Endodermal cell (in vitro differentiated cells): Measurements from ENCODE around the gene MAFG. TPM values are rescaled to one million over a fixed set of nuclear protein-coding genes. Genes with fewer than 3 reads are reported as not detected.

ENCODE experiments used
- DNase-seq: peaks from one replicate; pipeline ENCODE4 v3.0.0-alpha.2; 2017
- H3K27ac ChIP-seq: 2 replicates; pipeline ENCODE4 v1.5.1; 2013; ENCODE audit warnings: mild to moderate bottlenecking, low read depth, low read length, moderate library complexity
- H3K27me3 ChIP-seq: 2 replicates; pipeline ENCODE4 v1.6.1; 2013; ENCODE audit warnings: mild to moderate bottlenecking, low read length, moderate library complexity; ENCODE audit not compliant: insufficient read depth, control insufficient read depth, poor library complexity, severe bottlenecking
- H3K36me3 ChIP-seq: 2 replicates; pipeline ENCODE4 v1.7.0; 2013; ENCODE audit warnings: mild to moderate bottlenecking, low read length, moderate library complexity; ENCODE audit not compliant: control insufficient read depth, insufficient read depth
- H3K4me1 ChIP-seq: one replicate; pipeline ENCODE4 v1.7.0; 2013; ENCODE audit warnings: low read length; ENCODE audit not compliant: control insufficient read depth, insufficient read depth
- H3K4me3 ChIP-seq: 2 replicates; pipeline ENCODE4 v1.5.1; 2013; ENCODE audit warnings: mild to moderate bottlenecking, low read length, moderate library complexity
- H3K9ac ChIP-seq: 2 replicates; pipeline ENCODE4 v1.6.1; 2013; ENCODE audit warnings: mild to moderate bottlenecking, low read length, moderate library complexity; ENCODE audit not compliant: poor library complexity, severe bottlenecking; ENCODE audit errors: extremely low read depth
- H3K9me3 ChIP-seq: 2 replicates; pipeline ENCODE4 v1.6.1; 2013; ENCODE audit warnings: mild to moderate bottlenecking, low read length, moderate library complexity; ENCODE audit not compliant: control insufficient read depth
- H3K27ac Mint-ChIP-seq: 2 replicates; pipeline ENCODE4 v1.8.0; 2020; ENCODE audit warnings: mixed read lengths
- H3K27me3 Mint-ChIP-seq: 2 replicates; pipeline ENCODE4 v1.8.0; 2021; ENCODE audit warnings: mild to moderate bottlenecking, mixed read lengths; ENCODE audit not compliant: insufficient read depth
- H3K36me3 Mint-ChIP-seq: 2 replicates; pipeline ENCODE4 v1.8.0; 2020; ENCODE audit warnings: low read depth, mixed read lengths
- H3K4me1 Mint-ChIP-seq: 2 replicates; pipeline ENCODE4 v1.8.0; 2020; ENCODE audit warnings: mixed read lengths
- H3K4me3 Mint-ChIP-seq: 2 replicates; pipeline ENCODE4 v1.8.0; 2020; ENCODE audit warnings: mild to moderate bottlenecking, moderate library complexity, mixed read lengths
- H3K9me3 Mint-ChIP-seq: 2 replicates; pipeline ENCODE4 v1.8.0; 2020; ENCODE audit warnings: mild to moderate bottlenecking, mixed read lengths
- CTCF ChIP-seq: fragments of 200-600 bp; sonication (generic); conservative IDR thresholded peaks from 2 replicates; pipeline ENCODE4 v1.5.0; 2021; ENCODE audit warnings: antibody characterized with exemption, mild to moderate bottlenecking
- WGBS, 2 experiments: methylation state at CpG; one replicate each; pipeline versions ENCODE4 v1.1.5 to v1.1.7; 2013; ENCODE audit warnings: missing lambda C conversion rate in 2 of 2, mixed read lengths in 1 of 2; ENCODE audit not compliant: insufficient coverage in 1 of 2, insufficient read length in 1 of 2; 5-methylcytosine and 5-hydroxymethylcytosine counted together
- total RNA-seq, 2 donors: library from RNA; stranded (reverse); fragmentation: NEBNext Ultra II Directional in 1 of 2; extraction: Animal tissue kit (Norgen Biotek cat#: 25700) in 1 of 2; gene quantifications; 2 replicates in 1 of 2; 3 replicates in 1 of 2; pipeline ENCODE4 v1.2.1, GENCODE V29; 2021

Gene MAFG
- total RNA-seq, 2 donors from 2014 or later: 39.9 to 54.1 TPM

GRCh38 chr17:81924557-81925532, 2.7 kb downstream of the MAFG start:
- peaks cover 16% of the 10 kb centered on the region for H3K36me3 ChIP-seq
- H3K27me3 ChIP-seq: peaks cover 4% of the 10 kb centered on the region
- peaks cover 22% of the 10 kb centered on the region for H3K4me1 ChIP-seq
- peak; percentile 27 for TF ChIP-seq CTCF
- no peaks in the 10 kb centered on the region for H3K9me3 Mint-ChIP-seq
- peaks cover 6% of the 10 kb centered on the region for H3K27me3 Mint-ChIP-seq
- peaks cover 21% of the 10 kb centered on the region for H3K36me3 Mint-ChIP-seq
- peak overlapping the region; percentile 88 for H3K4me3 Mint-ChIP-seq
- H3K9ac ChIP-seq: peak overlapping the region; percentile 44
- peaks cover 25% of the 10 kb centered on the region for H3K4me1 Mint-ChIP-seq
- H3K27ac Mint-ChIP-seq: peak overlapping the region; percentile 94
- DNase-seq: peak; percentile 91
- H3K9me3 ChIP-seq: no peaks in the 10 kb centered on the region
- H3K27ac ChIP-seq: no peak overlapping the region
- peak overlapping the region; percentile 68 for H3K4me3 ChIP-seq
- 55 to 73% methylated on average over 15 to 21 of the region's 21 CpGs for WGBS, 2 experiments

GRCh38 chr17:81923302-81924260, 4.0 kb downstream of the MAFG start:
- peak overlapping the region; percentile 47 for H3K9ac ChIP-seq
- H3K27me3 ChIP-seq: peaks cover 4% of the 10 kb centered on the region
- Mint-ChIP-seq H3K36me3 (peaks cover 28% of the 10 kb centered on the region), H3K27ac (peak overlapping the region; percentile 92), H3K4me3 (peak overlapping the region; percentile 88), H3K4me1 (peaks cover 25% of the 10 kb centered on the region), H3K9me3 (no peaks in the 10 kb centered on the region), H3K27me3 (no peaks in the 10 kb centered on the region)
- peak overlapping the region; percentile 55 for H3K4me3 ChIP-seq
- TF ChIP-seq CTCF: no peak
- peaks cover 17% of the 10 kb centered on the region for H3K4me1 ChIP-seq
- H3K9me3 ChIP-seq: no peaks in the 10 kb centered on the region
- peak; percentile 94 for DNase-seq
- H3K27ac ChIP-seq: peak overlapping the region; percentile 63
- WGBS, 2 experiments: 33 to 44% methylated on average over 11 to 32 of the region's 32 CpGs
- peaks cover 21% of the 10 kb centered on the region for H3K36me3 ChIP-seq
